Skeletal muscle tissue (tissue), 4 donors: Measurements from ENCODE around the gene SMOC2. TPM values are rescaled to one million over a fixed set of nuclear protein-coding genes. Genes with fewer than 3 reads are reported as not detected.

Experiments used
- H3K27ac ChIP-seq: one replicate; pipeline ENCODE4 v1.7.0; 2013; ENCODE audit warnings: mild to moderate bottlenecking, low read depth, low read length, inconsistent platforms
- H3K27me3 ChIP-seq, 3 donors: one replicate each; pipeline ENCODE4 v1.7.0; 2013; ENCODE audit warnings: low read length in 3 of 3; ENCODE audit not compliant: control insufficient read depth in 3 of 3, insufficient read depth in 3 of 3
- H3K36me3 ChIP-seq, 3 donors: one replicate each; pipeline ENCODE4 v1.7.0; 2013; ENCODE audit warnings: low read length in 3 of 3; ENCODE audit not compliant: control insufficient read depth in 3 of 3, insufficient read depth in 3 of 3
- H3K4me1 ChIP-seq, 3 donors: one replicate each; pipeline ENCODE4 v1.7.0; 2013; ENCODE audit warnings: low read length in 3 of 3, mild to moderate bottlenecking in 3 of 3; ENCODE audit not compliant: control insufficient read depth in 3 of 3, insufficient read depth in 3 of 3
- H3K4me3 ChIP-seq, 3 donors: one replicate each; pipeline ENCODE4 v1.7.0; 2013; ENCODE audit warnings: low read length in 3 of 3
- H3K9ac ChIP-seq, 3 donors: one replicate each; pipeline ENCODE4 v1.7.0; 2013; ENCODE audit warnings: low read length in 3 of 3, mild to moderate bottlenecking in 3 of 3, moderate library complexity in 2 of 3, low read depth in 1 of 3
- H3K9me3 ChIP-seq, 3 donors: one replicate each; pipeline ENCODE4 v1.7.0; 2013; ENCODE audit warnings: low read length in 3 of 3; ENCODE audit not compliant: control insufficient read depth in 3 of 3
- total RNA-seq: library from RNA; depleted of rRNA; stranded (reverse); fragments of >200 nt; gene quantifications from one replicate; pipeline ENCODE4 v1.2.3, GENCODE V29; 2014
- donor health status: Osteomylitis.

Gene SMOC2
- total RNA-seq, 1 donor from 2014 or later = 26.6 TPM

GRCh38 chr6:168441434-168442391 is 729 bp downstream of the SMOC2 start:
- peak overlapping the region in 1 of 3 donors; percentile 60 for H3K9ac ChIP-seq
- no peaks in the 10 kb centered on the region for H3K9me3 ChIP-seq
- H3K36me3 ChIP-seq = no peaks in the 10 kb centered on the region
- H3K4me3 ChIP-seq = peak overlapping the region; percentile 56 to 65 (median 64)
- H3K27me3 ChIP-seq = peaks cover 15 to 42% (median 40%) of the 10 kb centered on the region in 3 donors
- H3K27ac ChIP-seq = no peak overlapping the region
- peaks cover 0 to 7% (median 6%) of the 10 kb centered on the region in 3 donors for H3K4me1 ChIP-seq

DNA sequence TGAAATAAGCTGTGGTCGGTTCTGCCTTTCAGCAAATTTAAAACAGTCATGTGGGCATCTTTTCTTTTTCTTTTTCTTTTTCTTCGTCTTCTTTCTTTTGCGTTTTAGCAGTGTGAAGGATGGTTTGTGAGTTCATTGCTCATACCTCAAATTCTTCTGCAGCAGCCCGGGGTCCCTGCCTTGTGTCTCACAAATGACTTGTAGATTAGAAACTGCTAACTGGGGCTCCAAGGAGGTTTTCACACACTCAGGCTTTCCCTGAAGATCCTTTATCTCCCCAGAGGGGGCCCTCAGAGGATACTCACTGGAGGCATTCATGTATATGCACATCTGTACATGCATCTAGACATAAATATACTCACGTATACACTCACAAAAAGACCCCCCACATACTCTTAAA is 1.7 kb downstream of the SMOC2 start:
- Histone ChIP-seq H3K4me3 (peak overlapping the region in 1 of 3 donors; percentile 65), H3K27me3 (peaks cover 15 to 43% (median 42%) of the 10 kb centered on the region in 3 donors), H3K27ac (no peak overlapping the region), H3K36me3 (no peaks in the 10 kb centered on the region), H3K9ac (no peak overlapping the region), H3K4me1 (peaks cover 0 to 7% (median 6%) of the 10 kb centered on the region in 3 donors), H3K9me3 (no peaks in the 10 kb centered on the region)

DNA sequence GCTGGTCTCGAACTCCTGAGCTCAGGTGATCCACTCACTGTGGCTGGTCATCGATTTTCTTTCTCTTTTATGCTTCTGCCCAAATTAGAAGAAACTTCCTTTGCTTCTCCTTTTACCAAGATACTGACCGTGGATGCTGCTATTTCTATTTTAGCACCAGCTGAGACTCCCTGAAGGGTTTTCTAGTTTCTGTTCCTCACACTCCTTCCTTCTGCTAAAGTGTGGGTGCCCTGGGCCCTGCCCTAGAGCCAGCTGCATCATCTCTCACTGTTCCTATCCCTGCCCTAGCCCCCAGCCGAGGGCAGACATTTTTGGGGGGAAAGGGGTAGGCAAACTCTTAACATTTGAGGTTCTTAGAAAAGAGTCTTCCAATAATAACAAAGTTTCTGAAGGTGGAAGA is 6.3 kb downstream of the SMOC2 start:
- peaks cover 0 to 8% (median 7%) of the 10 kb centered on the region in 3 donors for H3K4me1 ChIP-seq
- H3K9ac ChIP-seq = no peak overlapping the region
- H3K9me3 ChIP-seq = no peaks in the 10 kb centered on the region
- H3K4me3 ChIP-seq = no peak overlapping the region
- H3K27me3 ChIP-seq = peaks cover 15 to 28% (median 18%) of the 10 kb centered on the region in 3 donors
- no peak overlapping the region for H3K27ac ChIP-seq
- no peaks in the 10 kb centered on the region for H3K36me3 ChIP-seq

- Histone ChIP-seq H3K9me3 (no peaks in the 10 kb centered on the region), H3K27me3 (peaks cover 15 to 25% (median 17%) of the 10 kb centered on the region in 3 donors), H3K9ac (no peak overlapping the region), H3K27ac (no peak overlapping the region), H3K4me3 (no peak overlapping the region), H3K36me3 (no peaks in the 10 kb centered on the region), H3K4me1 (peaks cover 2 to 12% (median 10%) of the 10 kb centered on the region in 3 donors)
Measured at GRCh38 chr6:168447700-168448099, 6.7 kb downstream of the SMOC2 start.

GRCh38 chr6:168448243-168448855 is 7.4 kb downstream of the SMOC2 start:
- H3K27me3 ChIP-seq = peaks cover 10 to 19% (median 11%) of the 10 kb centered on the region in 3 donors
- H3K4me1 ChIP-seq = peaks cover 8 to 19% (median 16%) of the 10 kb centered on the region in 3 donors
- H3K9ac ChIP-seq = no peak overlapping the region
- H3K27ac ChIP-seq = no peak overlapping the region
- no peaks in the 10 kb centered on the region for H3K9me3 ChIP-seq
- no peak overlapping the region for H3K4me3 ChIP-seq
- no peaks in the 10 kb centered on the region for H3K36me3 ChIP-seq

GRCh38 chr6:168450917-168451316 is 9.9 kb downstream of the SMOC2 start:
- Histone ChIP-seq H3K4me3 (no peak overlapping the region), H3K27ac (no peak overlapping the region), H3K9me3 (no peaks in the 10 kb centered on the region), H3K36me3 (no peaks in the 10 kb centered on the region), H3K27me3 (peaks cover 0 to 8% (median 0%) of the 10 kb centered on the region in 3 donors), H3K4me1 (peaks cover 12 to 20% (median 16%) of the 10 kb centered on the region in 3 donors), H3K9ac (no peak overlapping the region)

GRCh38 chr6:168451805-168452517 is 11.0 kb downstream of the SMOC2 start:
- peaks cover 12 to 20% (median 16%) of the 10 kb centered on the region in 3 donors for H3K4me1 ChIP-seq
- H3K27me3 ChIP-seq = peaks cover 0 to 8% (median 5%) of the 10 kb centered on the region in 3 donors
- H3K27ac ChIP-seq = no peak overlapping the region
- no peaks in the 10 kb centered on the region for H3K36me3 ChIP-seq
- no peak overlapping the region for H3K9ac ChIP-seq
- H3K4me3 ChIP-seq = no peak overlapping the region
- H3K9me3 ChIP-seq = no peaks in the 10 kb centered on the region

DNA sequence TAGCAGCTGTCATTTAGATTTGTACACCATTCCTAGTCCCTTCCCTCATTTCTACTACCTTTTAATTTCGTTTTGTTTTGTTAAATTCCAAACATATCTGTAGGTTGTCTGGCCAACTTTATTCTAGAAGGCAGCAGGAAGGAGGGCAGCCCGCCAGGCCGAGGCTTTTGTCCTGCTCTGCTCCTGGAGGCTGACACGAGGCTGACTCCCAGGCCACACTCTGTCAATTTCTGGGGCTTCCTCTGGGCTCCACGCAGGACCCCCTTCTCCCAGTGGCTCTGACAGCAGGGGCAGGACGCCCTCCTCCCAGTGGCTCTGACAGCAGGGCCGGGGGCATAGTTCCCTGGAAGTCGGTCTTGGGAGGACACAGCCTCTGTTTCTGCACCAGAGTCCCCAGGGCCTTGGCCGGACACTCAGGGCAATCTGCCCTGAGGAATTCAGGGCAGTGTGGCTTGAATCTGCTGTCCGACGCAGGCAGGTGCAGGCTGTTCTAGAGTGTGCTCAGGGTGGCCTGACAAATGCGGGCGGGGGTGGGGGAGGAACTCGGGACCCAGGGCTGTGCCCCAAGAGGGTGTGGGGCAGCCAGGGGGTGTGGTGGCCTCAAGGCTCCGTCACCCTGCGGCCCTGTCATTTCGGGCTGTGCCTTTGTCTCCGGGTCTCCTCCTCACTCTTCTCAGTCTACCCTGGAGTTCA is 11.8 kb downstream of the SMOC2 start:
- Histone ChIP-seq H3K9me3 (no peaks in the 10 kb centered on the region), H3K9ac (peak overlapping the region in 1 of 3 donors; percentile 62), H3K36me3 (no peaks in the 10 kb centered on the region), H3K4me1 (peaks cover 12 to 20% (median 16%) of the 10 kb centered on the region in 3 donors), H3K27me3 (peaks cover 0 to 5% (median 5%) of the 10 kb centered on the region in 3 donors), H3K4me3 (peak overlapping the region in 1 of 3 donors; percentile 22), H3K27ac (no peak overlapping the region)

DNA sequence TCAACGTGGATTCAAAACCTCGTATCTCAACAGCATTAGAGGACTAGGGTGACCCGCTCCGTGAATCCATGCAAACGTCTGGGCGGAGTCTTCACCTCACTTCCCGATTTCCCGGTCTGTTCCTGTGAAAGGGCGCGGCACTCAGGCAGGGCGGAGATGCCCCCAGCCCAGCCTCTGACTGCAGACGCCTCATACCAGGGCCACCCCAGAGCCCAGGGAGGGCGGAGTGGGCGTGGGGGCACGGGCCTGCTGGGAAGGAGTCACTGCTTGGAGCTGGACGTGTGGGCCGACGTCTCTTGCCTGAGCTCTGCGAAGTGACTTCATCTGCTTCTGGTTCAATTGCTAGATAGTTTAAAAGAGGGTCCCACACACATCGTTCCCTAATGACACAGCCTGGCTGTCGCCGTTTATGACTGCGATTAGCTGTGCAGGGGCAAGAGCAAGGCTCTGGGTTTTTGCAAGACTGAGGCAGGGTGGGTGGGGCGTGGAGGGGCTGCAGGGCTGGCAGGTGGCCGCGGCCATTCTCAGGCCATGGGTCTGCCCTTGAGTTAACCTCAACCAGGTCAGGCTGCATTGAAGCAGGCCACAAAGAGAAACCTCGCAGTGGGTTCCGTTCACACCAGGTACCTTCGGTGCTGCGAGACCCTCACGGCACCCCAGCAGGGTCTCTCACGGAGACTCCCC is 15.0 kb downstream of the SMOC2 start:
- Histone ChIP-seq H3K4me1 (peaks cover 12 to 18% (median 16%) of the 10 kb centered on the region in 3 donors), H3K27me3 (peaks cover 0 to 11% (median 5%) of the 10 kb centered on the region in 3 donors), H3K4me3 (no peak overlapping the region), H3K9me3 (no peaks in the 10 kb centered on the region), H3K36me3 (no peaks in the 10 kb centered on the region), H3K27ac (no peak overlapping the region), H3K9ac (no peak overlapping the region)
